ENCODE data around the gene IVNS1ABP. TPM values are rescaled to one million over a fixed set of nuclear protein-coding genes. Genes with fewer than 3 reads are reported as not detected.

Gene IVNS1ABP
- total and polyA plus RNA-seq, 9 of the 15 experiments (the other 6 are each of a cell fraction or from before 2014, with no cell fraction given), result 30.6 to 126 (median 77.7) TPM

- TF ChIP-seq CTCFL (IDR thresholded peaks at IDR 0.05; ENCODE audit: borderline replicate concordance, insufficient read depth, low read depth, low read length, poor library complexity, severe bottlenecking) (no peak), ARID2 (IDR thresholded peaks at IDR 0.05) (no peak), NR4A1 (CRISPR knock-in tag; IDR thresholded peaks at IDR 0.05) (no peak), NR4A1 (tag; IDR thresholded peaks at IDR 0.05) (peak; percentile 82; the same call in 1 of the 2 replicates), E2F4 (CRISPR knock-in tag; IDR thresholded peaks at IDR 0.05; ENCODE audit: low read depth) (no peak), BACH1 (tag; IDR thresholded peaks at IDR 0.05) (peak; percentile 73)
Measured at GRCh38 chr1:185341196-185341781, 24.2 kb upstream of the IVNS1ABP start (continued).
